Measurements from ENCODE around the gene ADAMTS10. TPM values are rescaled to one million over a fixed set of nuclear protein-coding genes. Genes with fewer than 3 reads are reported as not detected.

The ADAMTS10 gene
- total and polyA plus RNA-seq, 2 of the 13 experiments (the other 11 are each of a cell fraction or from before 2014, with no cell fraction given): 0.49 to 1.7 TPM

DNA sequence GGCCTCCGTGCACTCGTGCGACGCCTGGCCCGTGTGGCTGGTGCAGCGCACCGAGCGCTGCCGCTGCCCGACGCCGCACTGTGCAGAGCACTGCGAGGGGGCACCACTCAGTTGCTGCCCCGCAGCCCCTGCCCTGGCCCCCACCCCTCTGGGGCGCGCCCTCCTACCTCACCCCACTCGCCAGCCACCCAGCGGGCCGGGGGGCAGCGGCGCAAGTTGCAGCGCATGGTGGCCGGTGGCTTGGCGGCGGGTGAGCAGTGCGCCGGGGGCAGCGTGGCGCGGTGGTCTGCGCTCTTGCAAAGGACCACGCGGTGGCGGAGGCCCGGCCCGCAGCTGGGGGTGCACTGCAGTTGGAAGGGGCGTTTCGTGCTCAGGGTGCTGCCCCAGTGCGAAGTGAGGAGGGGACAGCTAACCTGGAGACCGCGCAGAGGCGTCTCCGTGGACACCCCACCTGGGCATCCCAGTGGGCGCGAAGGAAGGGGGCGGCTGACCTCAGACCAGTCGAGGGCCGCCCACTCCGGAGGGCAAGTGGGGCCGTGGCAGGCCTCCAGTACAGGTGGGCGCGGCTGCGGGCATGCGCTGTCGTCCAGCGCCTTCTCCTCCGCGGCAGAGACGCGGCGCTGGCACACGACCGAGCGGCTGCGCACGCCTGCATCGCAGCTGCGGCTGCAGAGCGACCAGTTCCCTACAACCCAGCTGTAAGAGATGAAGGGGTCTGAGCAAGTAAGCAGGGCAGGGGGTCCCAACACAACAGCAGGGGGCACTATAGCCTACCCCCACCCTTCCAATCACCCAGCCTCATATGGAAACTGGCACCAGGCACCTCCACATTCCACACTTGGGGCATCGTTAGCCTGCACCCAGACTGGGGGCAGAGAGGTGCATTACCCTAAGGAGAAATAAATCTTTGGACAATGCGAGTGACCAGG lies 25.3 kb downstream of the ADAMTS10 start:
- Histone ChIP-seq H3K4me2 (ENCODE audit: low read depth, low read length) (no peak overlapping the region), H3K36me3 (replicated peaks in 1 of 2; ENCODE audit: control insufficient read depth in 1 of 2, insufficient read depth in 2 of 2, low read length in 2 of 2) (no peaks in the 10 kb centered on the region), H3K79me2 (ENCODE audit: insufficient read depth, low read length) (no peaks in the 10 kb centered on the region), H2AFZ (ENCODE audit: low read length) (no peak overlapping the region), H4K20me1 (ENCODE audit: insufficient read depth, low read length) (no peaks in the 10 kb centered on the region), H3K9me3 (ENCODE audit: low read length) (no peaks in the 10 kb centered on the region), H3K4me1 (ENCODE audit: insufficient read depth, low read length) (peaks cover 18% of the 10 kb centered on the region), H3K9ac (ENCODE audit: insufficient read depth, low read depth, low read length) (no peak overlapping the region), H3K4me3 (replicated peaks in 1 of 3; ENCODE audit: insufficient read depth in 1 of 3, low read depth in 2 of 3, low read length in 3 of 3) (no peak overlapping the region), H3K27me3 (ENCODE audit: control insufficient read depth in 1 of 2, insufficient read depth in 2 of 2, low read length in 2 of 2) (peaks cover 0 to 1% of the 10 kb centered on the region in 2 experiments; a peak in 1 of 5 replicates), H3K27ac (ENCODE audit: extremely low read length, insufficient read depth, low read length) (no peak overlapping the region)
- intact Hi-C loops (cut with micrococcal nuclease; ENCODE audit: unreplicated experiment): no loop called here
- POLR2A ChIA-PET: no interaction called here
- DNase-seq (ENCODE audit: low spot score) (no peak), FAIRE-seq (no peak), ATAC-seq (peak; percentile 13; the same call in 2 of the 3 replicates)
- CTCF ChIA-PET (ENCODE audit: low intra/inter-chr PET ratio, low total read pairs): no interaction called here
- no peak for TF ChIP-seq U2AF1 (optimal IDR thresholded peaks at IDR 0.05; ENCODE audit: low read depth, low read length)
- no peak for TF ChIP-seq REL (CRISPR knock-in tag; conservative IDR thresholded peaks at IDR 0.05)
- TF ChIP-seq, protein P1, sequence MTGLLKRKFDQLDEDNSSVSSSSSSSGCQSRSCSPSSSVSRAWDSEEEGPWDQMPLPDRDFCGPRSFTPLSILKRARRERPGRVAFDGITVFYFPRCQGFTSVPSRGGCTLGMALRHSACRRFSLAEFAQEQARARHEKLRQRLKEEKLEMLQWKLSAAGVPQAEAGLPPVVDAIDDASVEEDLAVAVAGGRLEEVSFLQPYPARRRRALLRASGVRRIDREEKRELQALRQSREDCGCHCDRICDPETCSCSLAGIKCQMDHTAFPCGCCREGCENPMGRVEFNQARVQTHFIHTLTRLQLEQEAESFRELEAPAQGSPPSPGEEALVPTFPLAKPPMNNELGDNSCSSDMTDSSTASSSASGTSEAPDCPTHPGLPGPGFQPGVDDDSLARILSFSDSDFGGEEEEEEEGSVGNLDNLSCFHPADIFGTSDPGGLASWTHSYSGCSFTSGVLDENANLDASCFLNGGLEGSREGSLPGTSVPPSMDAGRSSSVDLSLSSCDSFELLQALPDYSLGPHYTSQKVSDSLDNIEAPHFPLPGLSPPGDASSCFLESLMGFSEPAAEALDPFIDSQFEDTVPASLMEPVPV (CRISPR knock-in tag; IDR thresholded peaks at IDR 0.05): no peak
- no peak for TF ChIP-seq WIZ (CRISPR knock-in tag; IDR thresholded peaks at IDR 0.05)
- no peak for TF ChIP-seq EZH2 (conservative IDR thresholded peaks at IDR 0.05; ENCODE audit: low read depth, low read length)
- no peak for TF ChIP-seq ZNF530 (CRISPR knock-in tag; IDR thresholded peaks at IDR 0.05; ENCODE audit: low read depth)
- no peak for TF ChIP-seq SP2 (CRISPR knock-in tag; IDR thresholded peaks at IDR 0.05)
- no peak for TF ChIP-seq SCMH1 (CRISPR knock-in tag; IDR thresholded peaks at IDR 0.05; ENCODE audit: borderline replicate concordance)
- TF ChIP-seq PHF5A (CRISPR knock-in tag; IDR thresholded peaks at IDR 0.05; ENCODE audit: low read depth, unreplicated experiment): no peak
- no peak for TF ChIP-seq HES4 (CRISPR knock-in tag; IDR thresholded peaks at IDR 0.05; ENCODE audit: borderline replicate concordance)
- no peak for TF ChIP-seq NCOR1 (IDR thresholded peaks at IDR 0.05; ENCODE audit: borderline replicate concordance, low read length)
- TF ChIP-seq, protein P2, sequence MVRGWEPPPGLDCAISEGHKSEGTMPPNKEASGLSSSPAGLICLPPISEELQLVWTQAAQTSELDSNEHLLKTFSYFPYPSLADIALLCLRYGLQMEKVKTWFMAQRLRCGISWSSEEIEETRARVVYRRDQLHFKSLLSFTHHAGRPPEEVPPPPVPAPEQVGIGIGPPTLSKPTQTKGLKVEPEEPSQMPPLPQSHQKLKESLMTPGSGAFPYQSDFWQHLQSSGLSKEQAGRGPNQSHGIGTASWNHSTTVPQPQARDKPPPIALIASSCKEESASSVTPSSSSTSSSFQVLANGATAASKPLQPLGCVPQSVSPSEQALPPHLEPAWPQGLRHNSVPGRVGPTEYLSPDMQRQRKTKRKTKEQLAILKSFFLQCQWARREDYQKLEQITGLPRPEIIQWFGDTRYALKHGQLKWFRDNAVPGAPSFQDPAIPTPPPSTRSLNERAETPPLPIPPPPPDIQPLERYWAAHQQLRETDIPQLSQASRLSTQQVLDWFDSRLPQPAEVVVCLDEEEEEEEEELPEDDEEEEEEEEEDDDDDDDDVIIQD (CRISPR knock-in tag; IDR thresholded peaks at IDR 0.05; ENCODE audit: low read depth): no peak
- no peak for TF ChIP-seq CCDC6 (CRISPR knock-in tag; IDR thresholded peaks at IDR 0.05)
- no peak for TF ChIP-seq GTF2F1 (IDR thresholded peaks at IDR 0.05; ENCODE audit: low read length)
- TF ChIP-seq HNRNPL (IDR thresholded peaks at IDR 0.05; ENCODE audit: low read depth, low read length): no peak
- TF ChIP-seq GATAD1 (CRISPR knock-in tag; IDR thresholded peaks at IDR 0.05): no peak
- no peak for TF ChIP-seq TOE1 (CRISPR knock-in tag; IDR thresholded peaks at IDR 0.05)
- TF ChIP-seq ZNF792 (CRISPR knock-in tag; IDR thresholded peaks at IDR 0.05): no peak
- TF ChIP-seq HMG20A (CRISPR knock-in tag; IDR thresholded peaks at IDR 0.05; ENCODE audit: borderline replicate concordance): no peak
- WGBS (ENCODE audit: low lambda C conversion rate): 88% methylated on average over 21 of the region's 71 CpGs
- in situ Hi-C loops (cut with HindIII; ENCODE audit: extremely low pct_ligation_motif_present, low pct_unique_long_range_greater_than_20kb): no loop called here
- BruUV-seq (replicated peaks): no TSS peak

Measured in HepG2 (cell line).